Activated T-helper 9 cell treated with anti-CD3 and anti-CD28 coated beads, Interleukin-2, amount 50 U/mL, for 16 hours (primary cell): ENCODE results near the gene ISL2.

ENCODE experiments used
- DNase-seq: peaks from one replicate; pipeline ENCODE4 v3.0.0-alpha.2; 2020; ENCODE audit warnings: low read depth

The ISL2 gene

DNA sequence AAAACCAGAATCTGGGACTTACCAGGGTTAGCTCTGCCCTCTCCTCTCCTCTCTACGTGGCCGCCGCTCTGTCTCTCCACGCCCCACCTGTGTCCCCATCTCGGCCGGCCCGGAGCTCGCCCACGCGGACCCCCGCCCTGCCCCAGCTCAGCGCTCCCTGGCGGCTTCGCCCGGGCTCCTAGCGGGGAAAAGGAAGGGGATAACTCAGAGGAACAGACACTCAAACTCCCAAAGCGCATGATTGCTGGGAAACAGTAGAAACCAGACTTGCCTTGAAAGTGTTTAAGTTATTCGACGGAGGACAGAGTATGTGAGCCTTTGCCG is 5.4 kb downstream of the ISL2 start:
- no peak for DNase-seq

DNA sequence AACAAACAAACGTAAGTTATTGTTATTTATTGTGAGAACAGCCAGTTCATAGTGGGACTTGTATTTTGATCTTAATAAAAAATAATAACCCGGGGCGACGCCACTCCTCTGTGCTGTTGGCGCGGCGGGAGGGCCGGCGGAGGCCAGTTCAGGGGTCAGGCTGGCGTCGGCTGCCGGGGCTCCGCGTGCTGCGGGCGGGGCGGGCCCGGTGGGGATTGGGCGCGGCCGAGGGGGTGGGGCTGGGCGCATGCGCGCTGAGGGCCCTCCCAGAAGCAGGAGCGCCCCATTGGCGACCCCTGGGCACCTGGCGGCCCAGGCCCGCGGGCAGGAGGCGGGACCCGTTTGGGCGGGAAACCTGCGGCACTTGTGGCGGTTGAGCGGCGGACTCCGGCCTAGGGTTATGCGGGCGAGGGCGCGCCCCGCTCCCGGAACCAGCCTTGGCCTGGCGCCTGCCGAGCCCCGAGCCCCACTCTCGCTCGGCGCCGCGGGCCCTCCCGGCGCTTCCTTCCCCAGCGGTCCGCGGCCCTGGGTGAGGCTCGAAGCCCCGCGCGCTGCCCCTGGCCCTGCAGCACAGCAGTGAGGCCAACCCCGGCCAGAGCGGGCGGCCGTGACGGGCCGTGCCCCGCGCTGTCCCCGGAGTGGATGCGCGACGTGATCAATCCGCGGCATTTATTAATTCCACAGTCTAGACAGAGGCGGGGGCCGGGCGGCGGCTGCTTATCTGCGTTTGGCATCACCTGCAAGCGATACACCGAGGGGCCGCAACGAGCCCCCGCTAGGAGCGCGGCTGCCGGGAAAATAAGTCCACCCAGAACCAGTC is 6.0 kb downstream of the ISL2 start:
- no peak for DNase-seq

DNA sequence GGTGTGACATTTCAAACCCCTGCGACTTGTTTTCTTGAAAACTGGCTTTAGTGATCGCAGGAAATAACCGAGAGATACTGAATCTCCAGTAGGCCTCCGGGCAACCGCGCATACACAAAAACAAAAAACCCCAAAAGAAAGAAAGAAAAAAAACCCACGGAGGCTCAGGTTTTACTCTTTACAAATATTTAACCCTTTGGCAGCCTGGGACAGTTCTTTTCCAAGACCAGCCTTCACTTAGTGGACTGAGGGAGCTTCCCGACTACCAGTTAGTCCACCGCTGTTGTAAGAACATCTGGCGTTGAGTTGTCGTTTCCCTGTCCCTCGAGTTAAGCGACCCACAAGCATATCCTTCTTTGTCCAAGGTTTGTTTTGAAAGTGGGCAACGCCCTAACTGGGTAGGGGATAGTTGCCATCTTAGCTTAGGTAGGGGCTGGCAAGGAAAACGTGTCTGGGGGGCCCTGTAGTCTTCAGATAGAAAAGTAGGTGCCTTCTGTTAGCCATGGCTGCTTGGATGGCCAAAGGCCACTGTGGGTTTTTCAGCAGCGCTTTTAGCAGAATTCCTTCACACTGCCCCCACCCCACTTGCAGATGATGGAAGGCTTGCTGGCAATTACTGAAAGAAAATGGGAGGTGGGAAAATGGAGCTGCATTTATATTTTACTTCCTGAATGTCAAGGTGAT is 6.9 kb downstream of the ISL2 start:
- DNase-seq = no peak

DNA sequence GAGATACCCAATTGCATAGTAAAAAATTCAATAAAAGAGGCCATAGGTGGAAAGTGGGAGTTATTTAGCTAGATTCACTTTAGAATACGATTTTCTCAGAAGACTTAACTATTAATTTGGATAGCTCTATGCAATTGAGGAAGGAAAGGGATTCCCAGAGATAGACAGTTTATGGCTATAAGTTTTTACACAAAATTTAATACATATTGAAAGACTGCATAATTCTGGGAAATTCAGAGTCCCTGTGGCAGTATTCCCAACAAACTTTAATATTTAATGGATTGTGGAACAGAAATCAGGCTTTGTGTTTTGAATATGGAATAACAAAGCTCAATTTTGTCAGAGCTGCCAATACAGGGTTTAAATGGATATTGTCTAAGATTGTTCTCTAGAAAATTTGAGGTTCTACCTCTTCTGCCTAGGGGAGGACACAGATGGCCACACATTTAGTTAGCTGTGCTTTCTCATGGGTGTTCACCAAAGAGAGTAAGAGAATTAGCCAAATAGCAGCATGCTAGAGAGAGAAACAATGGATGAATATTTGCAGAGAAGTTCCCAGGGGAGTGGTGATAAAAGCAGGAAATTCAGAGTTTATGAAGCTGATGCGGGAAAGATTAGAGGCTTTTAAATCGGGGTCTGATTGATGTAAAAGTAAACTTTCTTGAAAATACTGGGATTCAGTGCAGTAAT is 8.5 kb downstream of the ISL2 start:
- no peak for DNase-seq

DNA sequence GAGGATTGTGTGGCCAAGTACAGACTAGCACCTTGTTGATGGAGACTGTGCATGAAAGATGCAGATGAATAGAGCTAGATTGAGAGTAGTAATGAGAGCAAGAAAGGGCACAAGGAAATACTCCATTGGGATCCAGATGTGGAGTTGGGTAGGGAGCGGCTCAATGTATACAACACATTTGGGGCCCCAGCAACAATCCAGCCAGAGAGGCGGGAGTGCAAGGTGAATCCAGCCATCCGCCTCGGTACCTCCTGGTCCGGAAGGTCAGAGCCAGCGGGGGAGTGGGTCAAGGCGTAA is 9.0 kb downstream of the ISL2 start:
- no peak for DNase-seq

DNA sequence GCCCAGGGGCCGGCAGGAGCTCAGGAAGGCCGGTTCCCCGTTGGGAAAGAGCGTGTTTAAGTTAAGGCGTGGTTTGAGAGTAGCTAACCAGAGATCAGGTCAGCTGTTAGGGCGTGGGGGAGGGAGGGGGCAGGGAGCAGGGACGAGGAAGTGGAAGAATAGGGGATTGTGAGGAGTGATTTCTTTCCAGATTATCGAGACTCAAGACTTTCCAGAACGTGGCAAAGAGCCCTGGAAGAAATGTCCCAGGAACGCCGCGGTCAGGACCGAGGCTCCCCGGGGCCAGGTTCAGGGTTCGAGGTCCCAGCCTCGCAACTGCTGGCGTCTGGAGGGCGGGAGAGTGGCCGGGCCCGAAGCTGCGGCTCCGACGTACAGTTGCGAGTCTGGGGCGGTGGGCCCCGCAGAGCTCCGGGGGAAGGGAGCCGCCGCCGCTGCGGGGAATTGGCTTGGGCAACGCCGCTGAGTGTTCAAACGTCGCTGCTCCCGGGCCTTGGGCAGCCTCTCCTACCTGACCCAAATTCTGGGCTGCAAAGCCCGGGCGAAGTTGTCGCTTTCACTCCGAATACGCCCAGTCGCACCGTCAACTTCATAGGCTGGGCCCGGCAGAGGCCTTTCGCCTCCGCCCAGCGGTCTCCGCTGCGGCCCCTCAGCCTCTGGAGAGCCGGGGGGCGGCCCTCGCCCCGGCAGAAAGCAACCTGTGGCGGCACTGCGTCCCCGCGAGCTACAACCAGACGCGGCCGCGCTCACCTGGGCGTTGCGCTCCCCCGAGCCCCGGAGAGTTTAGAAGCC is 9.5 kb downstream of the ISL2 start:
- DNase-seq = no peak

DNA sequence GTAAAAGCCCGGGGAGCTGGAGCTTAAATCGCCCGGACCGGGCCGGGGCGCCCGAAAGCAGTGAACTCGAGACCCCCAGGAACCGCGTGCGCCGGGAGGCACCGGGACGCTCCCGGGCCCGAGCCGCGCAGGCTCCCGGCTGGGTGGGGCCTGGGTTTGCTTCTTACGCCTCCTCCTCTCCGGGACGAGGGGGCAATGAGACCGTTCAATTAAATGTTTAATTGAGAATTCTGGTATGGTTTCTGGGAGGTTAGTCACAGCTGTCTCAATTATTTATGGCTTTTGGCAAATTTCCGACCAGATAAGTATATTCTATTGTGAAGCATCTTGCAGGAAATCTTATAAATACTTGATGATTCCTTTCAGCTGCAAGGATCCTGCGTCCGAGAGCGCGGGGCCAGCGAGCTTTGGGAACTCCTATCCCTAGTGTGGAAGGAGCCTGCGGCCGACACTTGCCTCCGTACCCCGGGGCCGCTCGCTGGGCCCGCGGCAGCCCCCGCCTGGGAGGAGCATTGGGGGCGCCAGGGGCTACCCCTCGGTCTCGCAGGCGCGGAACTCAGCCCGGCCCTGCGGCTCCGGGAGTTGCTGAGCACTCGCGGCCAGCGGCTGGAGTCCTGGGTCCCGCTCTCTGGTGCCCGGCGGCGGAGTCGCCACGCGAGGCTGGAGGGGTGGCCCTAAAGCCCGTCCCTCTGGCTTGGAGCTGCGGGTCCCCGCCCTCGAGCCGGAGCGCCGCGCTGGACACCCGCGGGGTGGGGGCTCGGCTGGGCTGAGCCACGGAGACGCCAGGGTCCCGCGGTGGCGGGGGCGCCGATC is 10.3 kb downstream of the ISL2 start:
- DNase-seq = no peak

DNA sequence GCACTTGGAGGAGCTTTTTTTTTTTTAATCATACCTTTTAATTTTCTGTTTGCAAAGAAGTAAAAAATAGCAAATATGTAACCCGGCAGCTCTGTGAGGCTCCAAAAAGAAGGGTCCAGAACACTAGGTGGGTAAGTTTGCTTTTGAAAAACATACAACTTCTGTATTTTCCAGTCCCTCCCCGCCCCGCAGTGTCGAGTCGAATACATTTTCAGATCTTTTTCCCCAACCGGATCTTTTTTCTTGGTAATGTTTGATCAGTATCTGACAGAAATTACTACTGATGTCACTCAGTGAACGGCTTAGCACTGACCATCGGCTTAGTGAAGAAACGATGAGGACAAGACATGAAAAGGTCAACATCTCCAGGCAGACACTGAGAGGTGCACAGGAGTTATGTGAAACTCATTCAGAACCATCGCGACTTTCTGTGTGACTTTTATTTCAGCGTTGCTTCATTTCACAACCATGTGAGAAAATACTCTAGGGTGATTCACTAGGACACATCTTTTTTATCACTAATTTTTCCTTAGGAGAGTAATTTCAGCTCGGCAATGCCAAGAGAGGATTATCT is 11.0 kb downstream of the ISL2 start:
- no peak for DNase-seq

DNA sequence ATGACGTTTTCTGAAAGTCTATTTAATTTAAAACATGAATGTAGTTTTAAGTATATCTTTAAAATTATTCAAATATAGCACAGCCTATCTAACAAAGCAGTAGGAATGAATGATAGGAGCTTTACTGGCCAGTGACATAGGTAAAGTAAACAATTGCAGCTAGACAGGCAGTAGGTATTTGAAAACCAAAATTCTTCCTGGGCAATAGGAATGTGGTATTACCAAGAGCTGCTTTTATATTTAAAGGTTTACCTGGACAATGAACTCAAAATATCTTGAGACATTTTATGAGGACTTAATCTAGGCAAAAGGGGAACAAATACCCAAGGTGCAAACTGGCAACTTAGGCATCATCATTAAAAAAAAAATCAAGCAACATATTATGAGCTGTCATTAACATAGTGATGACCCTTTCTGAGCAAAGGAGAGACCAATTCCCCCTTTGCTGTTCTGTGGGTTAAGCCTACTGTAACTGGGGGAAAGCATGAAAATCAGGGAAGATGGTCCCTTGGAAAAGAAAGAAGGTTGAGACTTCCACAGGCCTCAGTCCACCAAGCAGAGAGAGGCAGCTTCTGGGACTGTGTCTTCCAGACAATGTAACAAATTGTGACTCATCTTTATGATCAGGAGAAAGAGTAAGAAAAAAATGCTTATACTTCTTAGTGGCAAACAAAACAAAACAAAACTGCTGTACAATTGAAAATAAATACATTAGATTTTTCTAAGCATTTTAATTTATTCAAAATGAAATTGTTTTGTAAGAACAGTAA is 12.9 kb downstream of the ISL2 start:
- DNase-seq = no peak

DNA sequence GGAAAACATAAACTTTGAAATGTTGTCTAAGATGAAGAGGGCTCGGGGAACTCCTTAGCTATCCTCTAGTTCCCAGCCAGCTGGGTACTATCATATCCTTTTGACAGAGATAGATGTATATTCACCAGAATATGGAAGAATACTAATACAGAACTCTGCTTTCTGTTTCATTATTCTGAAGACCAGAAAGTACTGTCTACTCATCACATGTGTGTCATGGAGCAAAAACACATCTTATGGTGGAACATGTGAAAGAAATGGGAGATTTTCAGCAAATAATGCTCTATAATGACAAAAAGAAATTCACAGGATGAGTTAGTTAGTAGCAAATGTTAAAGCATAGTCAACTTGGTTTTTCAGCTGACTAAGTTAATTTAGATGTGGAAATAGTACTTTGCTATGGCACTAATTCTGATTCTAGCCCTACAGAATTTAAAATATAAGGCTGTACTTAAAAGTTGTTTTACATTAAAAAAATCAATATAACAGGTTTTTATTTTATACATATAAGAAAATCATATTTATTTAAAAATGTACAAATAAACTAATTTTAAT is 16.5 kb downstream of the ISL2 start:
- no peak for DNase-seq

DNA sequence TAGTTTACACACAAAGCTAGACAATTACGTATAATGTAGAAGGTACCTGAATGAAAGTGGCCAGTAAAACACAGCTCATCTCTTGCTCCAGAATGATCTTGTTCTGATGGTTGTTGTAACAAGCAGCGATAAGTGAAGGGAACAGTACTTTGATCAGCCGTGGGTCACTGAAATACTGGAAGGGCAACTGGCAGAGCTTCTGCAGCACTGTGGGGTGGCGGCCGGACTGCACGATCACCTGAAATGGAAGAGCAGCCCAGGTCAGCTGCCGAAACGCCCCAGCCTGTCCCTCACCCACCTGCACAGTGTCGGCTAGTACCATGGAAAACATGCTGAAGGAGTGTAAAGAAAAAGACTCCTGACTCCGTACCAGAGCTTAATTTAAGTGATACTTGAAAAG is 17.3 kb downstream of the ISL2 start:
- DNase-seq = no peak

DNA sequence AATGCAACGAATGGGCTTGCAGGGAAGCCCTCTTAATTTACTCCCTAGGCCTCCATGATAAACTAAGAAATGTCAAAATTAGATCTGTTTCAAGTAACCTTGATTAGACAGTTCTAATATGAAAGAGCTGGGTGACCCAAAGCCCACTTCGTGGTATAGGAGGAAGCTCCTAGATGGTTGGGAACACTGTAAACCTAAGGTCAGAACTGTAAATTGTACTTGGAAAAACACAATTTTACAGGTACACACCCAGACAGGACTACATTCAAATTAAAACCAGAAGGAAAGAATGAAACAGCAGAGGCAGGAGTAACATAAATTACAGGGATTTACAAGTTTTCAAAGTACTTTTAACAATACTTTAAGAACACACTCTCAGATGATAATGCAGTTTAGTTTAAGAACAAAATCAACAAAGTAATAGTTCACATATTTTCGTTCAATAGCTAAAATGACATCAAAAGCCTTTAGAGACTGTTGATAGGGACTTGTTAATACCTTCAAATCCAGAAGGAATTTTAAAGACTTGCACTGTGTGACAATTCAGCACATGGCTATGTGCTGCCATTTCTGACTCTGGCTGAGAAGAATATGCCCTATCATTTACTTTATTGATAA is 18.4 kb downstream of the ISL2 start:
- DNase-seq = no peak

DNA sequence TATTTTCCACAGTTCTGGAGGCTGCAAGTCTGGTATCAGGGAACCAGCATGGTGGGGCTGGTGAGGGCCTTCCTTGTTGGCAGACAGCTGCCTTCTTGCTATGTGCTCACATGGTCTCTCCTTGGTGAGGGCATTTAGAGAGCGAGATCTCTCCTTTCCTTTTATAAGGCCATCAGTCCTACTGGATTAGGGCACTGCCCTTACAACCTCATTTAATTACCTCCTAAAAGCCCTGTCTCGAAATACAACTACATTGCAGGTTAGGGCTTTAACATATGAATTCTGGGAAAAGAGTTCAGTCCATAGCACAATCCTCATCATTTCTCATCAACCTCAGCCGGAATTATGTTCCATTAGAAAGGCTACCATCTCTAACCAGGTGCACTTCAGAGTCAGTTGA is 21.9 kb downstream of the ISL2 start:
- DNase-seq = no peak

DNA sequence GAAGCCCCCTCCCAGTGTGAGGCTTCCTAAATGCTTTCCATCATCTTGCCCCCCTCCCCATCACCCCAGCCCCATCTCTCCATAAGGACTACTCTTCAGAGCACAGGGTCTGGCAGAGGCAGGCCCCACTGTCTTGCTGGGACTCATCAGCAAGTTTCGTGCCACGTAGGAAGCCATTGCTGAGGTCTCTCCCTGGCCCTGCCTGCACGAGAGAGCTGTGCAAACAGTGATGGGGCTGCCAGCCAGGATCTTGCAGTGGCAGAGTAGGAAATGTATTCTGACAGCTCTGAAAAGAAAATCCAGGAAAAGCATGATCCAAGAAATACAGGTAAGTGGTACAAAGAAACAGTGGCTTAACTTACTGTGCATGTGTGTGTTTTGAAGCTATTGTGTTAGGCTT is 22.6 kb downstream of the ISL2 start:
- no peak for DNase-seq

DNA sequence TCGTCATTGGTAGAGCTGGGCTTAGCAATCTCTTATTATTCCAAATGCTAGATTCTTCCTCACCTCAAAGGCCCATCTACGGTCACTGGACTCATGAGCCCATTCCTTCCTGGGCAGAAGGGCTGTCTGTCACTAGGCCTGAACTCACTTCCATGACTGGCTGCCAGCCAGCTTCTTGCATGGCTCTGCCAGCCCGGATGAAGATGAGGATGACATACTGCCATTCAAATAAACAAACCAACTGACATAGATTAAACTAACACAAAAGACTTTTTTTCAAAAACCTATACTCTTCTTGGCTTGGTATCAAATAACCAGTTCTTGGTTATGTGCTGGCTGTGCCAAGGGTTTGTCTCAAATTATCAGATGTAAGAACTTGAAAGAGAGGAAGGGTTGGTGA is 23.8 kb downstream of the ISL2 start:
- no peak for DNase-seq

DNA sequence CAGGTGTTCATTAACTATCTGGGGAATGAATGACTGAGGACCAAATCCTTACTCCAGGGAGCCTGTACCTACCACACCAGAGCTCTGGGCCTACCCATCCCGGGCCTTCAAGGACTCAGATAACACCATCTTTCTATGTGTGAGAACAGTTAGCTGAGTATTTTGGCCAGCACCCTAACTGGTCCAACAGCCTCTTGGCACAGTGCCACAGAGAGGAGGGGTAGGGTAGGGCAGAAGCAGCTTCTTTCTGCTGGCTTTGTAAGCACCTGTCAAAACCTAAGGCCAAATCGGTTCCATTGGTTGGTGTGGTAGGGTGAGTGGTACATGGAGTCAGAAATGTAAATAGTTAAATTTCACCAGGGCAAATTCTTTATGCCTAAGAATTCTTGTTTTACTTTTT is 26.7 kb downstream of the ISL2 start:
- DNase-seq = no peak

DNA sequence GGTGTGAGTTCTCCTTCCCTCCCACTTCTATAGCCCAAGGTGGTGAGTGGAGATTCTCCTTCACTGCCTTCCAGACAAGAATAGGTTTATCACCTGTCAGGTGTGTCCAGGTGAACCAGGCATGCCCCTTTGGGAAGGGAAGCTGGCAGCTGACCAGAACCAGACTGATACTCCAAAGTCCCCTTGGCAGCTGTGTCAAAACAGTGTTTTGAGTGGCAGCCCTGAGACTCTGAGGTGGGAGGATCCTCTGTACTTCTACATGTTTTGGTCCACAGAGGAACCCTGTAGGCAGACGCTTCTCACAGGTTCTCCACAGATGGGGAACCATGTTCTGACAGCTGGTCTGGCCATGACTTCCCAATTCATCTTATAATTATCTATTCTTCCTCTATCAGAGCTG is 30.1 kb downstream of the ISL2 start:
- DNase-seq = no peak

DNA sequence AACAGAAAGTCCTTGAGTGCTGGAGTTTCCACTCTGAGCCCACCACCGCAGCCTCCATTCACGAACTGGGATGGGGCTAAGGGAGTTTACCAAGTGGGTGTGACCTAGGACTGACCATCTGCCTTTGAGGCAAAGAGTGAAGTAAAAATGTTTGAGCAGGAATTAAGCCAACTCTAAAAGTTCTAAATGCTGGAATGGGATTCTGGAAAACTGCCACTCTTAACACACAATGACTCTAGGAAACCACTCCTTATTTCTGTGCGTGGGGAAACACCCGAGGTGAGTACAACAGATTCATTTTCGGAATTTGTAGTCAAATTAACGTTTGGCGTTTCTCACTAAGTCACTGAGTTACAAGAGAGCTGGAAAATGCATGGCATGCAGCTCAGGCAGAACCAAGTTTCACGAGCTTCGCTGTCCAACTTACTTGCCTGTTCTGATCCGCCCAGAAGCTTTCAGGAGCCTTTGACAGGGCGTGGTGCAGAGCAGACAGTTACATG is 31.6 kb downstream of the ISL2 start:
- DNase-seq = no peak

DNA sequence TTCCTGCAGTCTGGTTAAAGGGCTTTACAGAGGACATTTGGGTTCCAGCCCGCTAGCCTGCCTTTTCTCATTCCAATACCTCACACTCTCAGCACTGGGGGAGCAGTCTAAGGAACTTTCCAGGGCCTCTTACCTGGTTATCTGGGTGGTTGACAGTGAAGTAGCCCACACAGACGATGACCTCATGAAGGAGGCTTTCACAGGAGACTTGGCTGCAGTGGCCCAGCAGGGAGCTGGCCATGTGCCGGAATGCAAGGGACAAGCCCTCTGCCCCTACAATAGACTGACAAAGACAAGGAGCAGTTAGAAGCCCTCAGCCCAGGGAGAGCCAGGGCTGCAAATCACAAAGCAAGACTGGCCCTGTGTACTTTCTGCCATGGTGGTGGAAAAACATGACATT is 39.5 kb downstream of the ISL2 start:
- no peak for DNase-seq

DNA sequence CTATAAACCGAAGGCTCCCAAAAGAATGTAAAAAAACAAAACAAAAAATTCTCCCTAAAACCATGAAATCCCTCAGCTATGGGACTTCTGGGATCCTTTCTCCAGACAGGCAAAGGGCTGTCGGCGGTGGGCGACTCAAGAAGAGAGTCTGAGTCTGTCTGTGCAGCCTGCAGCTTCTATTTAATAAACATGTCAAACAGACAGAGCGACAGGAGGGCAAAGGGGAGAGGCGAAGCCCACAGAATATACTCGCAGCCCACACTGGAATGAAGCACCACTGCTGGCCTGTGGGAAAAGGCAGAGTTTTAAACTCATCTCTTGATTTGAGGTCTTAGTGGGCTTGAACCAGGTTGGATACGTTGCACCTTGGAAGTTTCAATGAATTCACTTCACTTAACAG is 40.2 kb downstream of the ISL2 start:
- DNase-seq = no peak
